T-cell (primary cell): ENCODE results near the gene TTC13. TPM values are rescaled to one million over a fixed set of nuclear protein-coding genes. Genes with fewer than 3 reads are reported as not detected.
"Not testable (repeated sequence)": the region's sequence is repeated elsewhere in the genome, so short reads cannot be mapped to it uniquely, and the experiment has no call there.

Experiments used
- ATAC-seq, 4 experiments: fragments of 200-7000 bp in 3 of 4; fragments of 150-1000 bp in 1 of 4; cut with Tn5 transposase; replicated peaks in 1 of 4; 1 replicate in 3 of 4; 2 replicates in 1 of 4; pipeline ENCODE4 v1.10.0; 2021; ENCODE audit warnings: moderate library complexity in 3 of 4, mild to moderate bottlenecking in 2 of 4, moderate number of reproducible peaks in 1 of 4
- CTCF ChIA-PET, 2 donors: fragments of 300-600 bp; sonication (Branson Sonifier 250); formaldehyde crosslinking; loops; one replicate each; lab custom pipeline; 2022; ENCODE audit warnings: antibody characterized with exemption in 2 of 2; lab: Charles Lee
- POLR2A ChIA-PET, 2 donors: fragments of 300-600 bp; sonication (Branson Sonifier 250); formaldehyde crosslinking; loops; one replicate each; lab custom pipeline; 2022; ENCODE audit warnings: antibody characterized with exemption in 2 of 2; lab: Charles Lee
- DNase-seq, 35 experiments: peaks; one replicate each; pipeline versions ENCODE4 v3.0.0 to v3.0.0-alpha.2; 2013 to 2023
- H3K27ac ChIP-seq: one replicate; pipeline ENCODE4 v1.5.1; 2013; ENCODE audit warnings: low read length
- H3K27me3 ChIP-seq, 2 experiments: replicated peaks in 1 of 2; 1 replicate in 1 of 2; 2 replicates in 1 of 2; pipeline versions ENCODE4 v1.6.1 to v1.7.0; 2013; ENCODE audit warnings: low read length in 1 of 2, mixed read lengths in 1 of 2; ENCODE audit not compliant: control insufficient read depth in 2 of 2, insufficient read depth in 2 of 2; ENCODE audit errors: extremely low read depth in 1 of 2
- H3K36me3 ChIP-seq, 2 donors: 1 replicate in 1 of 2; 2 replicates in 1 of 2; pipeline versions ENCODE4 v1.6.1 to v1.7.0; 2013; ENCODE audit warnings: low read length in 1 of 2; ENCODE audit not compliant: control insufficient read depth in 2 of 2, insufficient read depth in 1 of 2; ENCODE audit errors: extremely low read depth in 1 of 2
- H3K4me1 ChIP-seq, 2 experiments: 1 replicate in 1 of 2; 2 replicates in 1 of 2; pipeline versions ENCODE4 v1.6.1 to v1.7.0; 2013; ENCODE audit warnings: low read length in 2 of 2, mixed read lengths in 1 of 2; ENCODE audit not compliant: insufficient read depth in 2 of 2, control insufficient read depth in 1 of 2; ENCODE audit errors: extremely low read depth in 1 of 2
- H3K4me3 ChIP-seq, 2 donors: 1 replicate in 1 of 2; 2 replicates in 1 of 2; pipeline versions ENCODE4 v1.5.1 to v1.7.0; 2013; ENCODE audit warnings: mild to moderate bottlenecking in 2 of 2, low read length in 1 of 2, moderate library complexity in 1 of 2; ENCODE audit not compliant: control insufficient read depth in 1 of 2; ENCODE audit errors: extremely low read depth in 1 of 2
- H3K9me3 ChIP-seq: 2 replicates; pipeline ENCODE4 v1.7.0; 2013
- H3K27ac Mint-ChIP-seq, 2 donors: one replicate each; pipeline ENCODE4 v1.8.0; 2020 to 2021; ENCODE audit warnings: mild to moderate bottlenecking in 2 of 2, mixed read lengths in 2 of 2
- H3K27me3 Mint-ChIP-seq, 2 donors: one replicate each; pipeline ENCODE4 v1.8.0; 2021 to 2022; ENCODE audit warnings: mixed read lengths in 2 of 2
- H3K36me3 Mint-ChIP-seq: one replicate; pipeline ENCODE4 v1.8.0; 2021; ENCODE audit warnings: mixed read lengths
- H3K4me1 Mint-ChIP-seq, 3 donors: one replicate each; pipeline ENCODE4 v1.8.0; 2020 to 2022; ENCODE audit warnings: mixed read lengths in 3 of 3, mild to moderate bottlenecking in 1 of 3
- H3K4me3 Mint-ChIP-seq, 3 donors: one replicate each; pipeline ENCODE4 v1.8.0; 2020 to 2022; ENCODE audit warnings: mild to moderate bottlenecking in 3 of 3, mixed read lengths in 3 of 3, moderate library complexity in 3 of 3
- H3K9me3 Mint-ChIP-seq, 3 donors: one replicate each; pipeline ENCODE4 v1.8.0; 2020 to 2022; ENCODE audit warnings: mixed read lengths in 3 of 3
- WGBS: methylation state at CpG from one replicate; pipeline ENCODE4 v1.1.5; 2013; ENCODE audit warnings: missing lambda C conversion rate; ENCODE audit not compliant: insufficient coverage; 5-methylcytosine and 5-hydroxymethylcytosine counted together
- total RNA-seq, 35 experiments: library from RNA in 6 of 35; stranded (reverse) in 6 of 35; fragments of 120-200 nt in 1 of 35; gene quantifications; one replicate each; pipeline versions ENCODE4 v1.2.1 to v1.2.4 and lab custom pipeline; 2013 to 2026

The TTC13 gene
- total RNA-seq, 5 donors from 2014 or later (not counting 1 experiment from before 2014, with no cell fraction given): 39.7 to 44.9 (median 42.2) TPM

DNA sequence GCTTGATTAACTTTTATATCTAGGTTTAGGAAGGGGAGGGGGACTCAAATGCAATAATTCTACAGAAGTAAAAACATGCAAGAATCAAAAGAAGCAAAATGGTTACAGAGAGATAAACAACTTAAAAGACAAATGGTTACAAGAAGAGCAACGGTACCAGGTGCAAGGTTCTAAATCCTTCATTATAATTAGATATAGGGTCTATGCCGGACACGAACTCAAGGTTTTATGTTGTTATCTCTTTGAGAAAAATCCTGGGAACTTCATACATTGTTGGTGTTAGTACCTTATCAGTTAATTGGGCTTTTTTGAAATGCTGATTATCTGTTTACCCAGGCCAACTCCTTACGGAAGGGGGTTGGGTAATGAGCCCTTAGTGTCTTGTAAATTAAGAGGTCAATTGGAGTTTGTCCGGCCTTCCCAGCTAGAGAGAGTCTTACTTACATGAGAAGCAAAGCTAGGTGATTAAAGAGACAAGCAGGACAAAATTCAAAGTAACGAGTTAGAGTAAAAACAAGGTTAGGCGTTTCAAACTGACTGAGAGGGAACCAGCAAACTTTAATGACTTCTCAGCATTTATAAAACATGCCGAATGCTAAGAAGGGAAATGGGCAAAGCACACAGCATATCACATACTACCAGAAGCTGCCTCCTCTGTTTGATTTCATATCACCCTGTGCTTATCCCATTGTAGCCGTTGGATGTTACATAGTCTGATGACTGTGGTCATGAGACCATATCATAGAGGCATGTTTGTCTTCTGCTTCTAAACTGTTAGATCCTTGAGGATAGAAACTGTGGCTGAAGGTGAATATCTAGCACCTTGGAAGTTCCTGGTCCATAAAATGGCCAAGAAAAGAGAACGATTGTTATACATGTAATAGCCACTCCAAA, 6.2 kb upstream of the TTC13 start:
- H3K27ac Mint-ChIP-seq, H3K27ac ChIP-seq: not testable (repeated sequence)
- CTCF ChIA-PET: interaction anchor here in 1 of 2 donors (0.6 kb wide), 1 partner anchor 34 kb away, joined by 3 read pairs; no protein-coding TSS in a partner anchor

DNA sequence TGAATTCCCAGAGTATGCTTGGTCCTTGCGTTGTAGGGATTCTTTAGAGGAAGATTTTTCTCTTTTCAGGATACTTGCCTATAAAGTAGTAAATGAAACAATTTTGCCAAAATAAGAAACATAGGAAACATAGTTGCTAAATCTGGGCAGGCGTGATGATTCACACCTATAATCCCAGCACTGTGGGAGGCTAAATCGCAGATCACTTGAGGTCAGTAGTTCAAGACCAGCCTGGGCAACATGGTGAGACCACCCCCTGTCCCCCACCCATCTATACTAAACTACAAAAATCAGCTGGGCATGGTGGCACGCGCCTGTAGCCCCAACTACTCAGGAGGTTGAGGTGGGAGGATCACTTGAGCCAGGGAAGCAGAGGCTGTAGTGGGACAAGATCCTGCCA, 5.2 kb upstream of the TTC13 start:
- Mint-ChIP-seq H3K36me3 (peaks cover 9% of the 10 kb centered on the region), H3K27me3 (no peaks in the 10 kb centered on the region), H3K27ac (no peak overlapping the region), H3K9me3 (no peaks in the 10 kb centered on the region), H3K4me1 (peaks cover 11 to 20% (median 19%) of the 10 kb centered on the region in 3 donors), H3K4me3 (no peak overlapping the region)
- Histone ChIP-seq H3K9me3 (no peaks in the 10 kb centered on the region), H3K27ac (no peak overlapping the region), H3K4me3 (no peak overlapping the region), H3K4me1 (peaks cover 12 to 14% of the 10 kb centered on the region in 2 experiments), H3K27me3 (no peaks in the 10 kb centered on the region), H3K36me3 (peaks cover 3 to 8% of the 10 kb centered on the region in 2 donors)
- ChIA-PET POLR2A (no interaction called here), CTCF (no interaction called here)
- WGBS: 82% methylated on average over 2 of the region's 5 CpGs
- ATAC-seq: no peak
- no peak for DNase-seq

More for the DNA sequence above, 6.2 kb upstream of the TTC13 start:
- H3K4me3 ChIP-seq, H3K27me3 ChIP-seq, H3K9me3 Mint-ChIP-seq, H3K27me3 Mint-ChIP-seq, H3K4me3 Mint-ChIP-seq, POLR2A ChIA-PET, DNase-seq, H3K9me3 ChIP-seq, ATAC-seq, H3K4me1 ChIP-seq: not testable (repeated sequence)
- 92% methylated on average over 4 of the region's 10 CpGs for WGBS
- Mint-ChIP-seq H3K4me1 (peaks cover 11 to 20% (median 19%) of the 10 kb centered on the region in 3 donors), H3K36me3 (peaks cover 16% of the 10 kb centered on the region)
- H3K36me3 ChIP-seq: peaks cover 3 to 11% of the 10 kb centered on the region in 2 donors

DNA sequence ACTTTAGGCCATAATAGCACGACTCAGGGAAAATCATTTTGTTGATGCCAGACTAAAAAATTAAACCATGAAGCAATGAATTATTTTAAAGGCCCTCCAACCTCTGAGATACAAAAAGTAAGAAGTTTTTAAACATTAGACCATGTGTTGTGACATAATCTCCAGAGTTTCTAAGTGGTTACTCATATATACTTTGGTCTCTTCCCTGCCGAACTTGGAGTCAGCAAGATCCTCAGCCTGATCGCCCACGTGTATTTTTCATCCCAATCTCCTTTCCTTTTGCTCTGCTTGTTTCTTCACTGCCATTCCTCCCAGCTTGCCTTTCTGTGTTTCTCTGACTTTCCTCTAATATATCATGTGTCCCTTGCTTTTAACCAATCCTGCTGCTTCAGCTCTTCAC, 4.0 kb upstream of the TTC13 start:
- H3K4me3 Mint-ChIP-seq: no peak overlapping the region
- ATAC-seq (no peak), DNase-seq (no peak)
- ChIA-PET CTCF (no interaction called here), POLR2A (no interaction called here)
- H3K36me3 Mint-ChIP-seq: peaks cover 9% of the 10 kb centered on the region
- 82% methylated on average over 3 of the region's 4 CpGs for WGBS
- no peaks in the 10 kb centered on the region for H3K9me3 Mint-ChIP-seq
- peaks cover 3 to 7% of the 10 kb centered on the region in 2 donors for H3K36me3 ChIP-seq
- H3K27ac Mint-ChIP-seq: no peak overlapping the region
- H3K4me3 ChIP-seq: no peak overlapping the region
- no peak overlapping the region for H3K27ac ChIP-seq
- H3K27me3 Mint-ChIP-seq: no peaks in the 10 kb centered on the region
- no peaks in the 10 kb centered on the region for H3K27me3 ChIP-seq
- no peaks in the 10 kb centered on the region for H3K9me3 ChIP-seq
- H3K4me1 ChIP-seq: peaks cover 15% of the 10 kb centered on the region in 2 experiments
- H3K4me1 Mint-ChIP-seq: peaks cover 12 to 21% (median 18%) of the 10 kb centered on the region in 3 donors

DNA sequence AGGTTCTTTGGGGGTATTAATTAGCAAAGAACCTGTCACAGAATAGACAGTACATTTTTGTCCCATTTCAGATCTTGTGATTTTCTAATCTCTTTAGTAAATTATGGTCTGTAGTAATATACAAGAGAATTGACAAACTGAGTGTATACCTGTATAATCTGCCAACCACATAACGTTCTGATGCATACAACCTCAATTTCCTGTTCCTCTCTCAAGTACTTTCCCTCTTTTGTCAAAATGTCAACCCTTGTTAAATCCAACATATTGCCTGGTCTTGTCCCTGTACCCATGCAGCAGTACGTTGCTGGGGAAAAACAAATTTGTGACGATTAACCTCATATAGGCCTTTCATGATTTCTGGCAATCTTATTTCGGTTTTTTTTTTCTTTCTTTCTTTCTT, 1.3 kb upstream of the TTC13 start:
- H3K9me3 ChIP-seq: no peaks in the 10 kb centered on the region
- CTCF ChIA-PET: interaction anchor here in 1 of 2 donors (0.8 to 1.2 kb wide), 2 partner anchors 53 to 62 kb away, joined by 3 read pairs; no protein-coding TSS in a partner anchor
- 41% methylated on average over 4 of the region's 4 CpGs for WGBS
- Mint-ChIP-seq H3K27ac (peak overlapping the region; percentile 86 to 94), H3K27me3 (no peaks in the 10 kb centered on the region), H3K9me3 (no peaks in the 10 kb centered on the region), H3K4me3 (peak overlapping the region in 2 of 3 donors; percentile 91 to 97), H3K36me3 (peaks cover 9% of the 10 kb centered on the region), H3K4me1 (peaks cover 30 to 37% (median 33%) of the 10 kb centered on the region in 3 donors)
- peak overlapping the region; percentile 50 for H3K27ac ChIP-seq
- H3K27me3 ChIP-seq: no peaks in the 10 kb centered on the region
- DNase-seq (peak in 1 of 35 experiments; percentile 26), ATAC-seq (no peak)
- H3K4me3 ChIP-seq: no peak overlapping the region
- POLR2A ChIA-PET: no interaction called here
- peaks cover 0 to 16% of the 10 kb centered on the region in 2 donors for H3K36me3 ChIP-seq
- peaks cover 36 to 38% of the 10 kb centered on the region in 2 experiments for H3K4me1 ChIP-seq

DNA sequence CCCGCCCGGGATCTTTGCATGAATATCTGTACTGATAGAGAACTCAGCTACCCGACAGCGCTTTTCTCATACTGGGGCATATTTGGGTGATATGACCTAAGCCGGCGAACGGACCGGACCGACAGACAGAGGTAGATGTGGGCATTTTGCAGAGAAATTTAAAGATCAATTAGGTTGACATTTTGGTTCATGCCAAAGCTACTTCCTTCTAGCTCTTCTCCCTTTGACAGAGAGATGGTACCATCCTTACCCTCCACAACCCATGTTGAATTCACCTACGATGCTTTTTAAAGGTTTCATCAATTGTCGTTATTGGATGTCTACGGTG, 692 bp upstream of the TTC13 start:
- DNase-seq (no peak), ATAC-seq (no peak)
- Mint-ChIP-seq H3K9me3 (no peaks in the 10 kb centered on the region), H3K4me1 (peaks cover 34 to 38% (median 35%) of the 10 kb centered on the region in 3 donors), H3K27ac (peak overlapping the region; percentile 86 to 94), H3K27me3 (no peaks in the 10 kb centered on the region), H3K4me3 (peak overlapping the region in 2 of 3 donors; percentile 91 to 97), H3K36me3 (peaks cover 9% of the 10 kb centered on the region)
- ChIA-PET POLR2A (no interaction called here), CTCF (interaction anchor here in 1 of 2 donors (0.8 to 1.2 kb wide), 5 partner anchors 27 to 336 kb away, joined by 3 to 4 read pairs (median 3); no protein-coding TSS in a partner anchor)
- H3K27me3 ChIP-seq: no peaks in the 10 kb centered on the region
- H3K27ac ChIP-seq: peak overlapping the region; percentile 50
- H3K36me3 ChIP-seq: peaks cover 0 to 16% of the 10 kb centered on the region in 2 donors
- peaks cover 40 to 42% of the 10 kb centered on the region in 2 experiments for H3K4me1 ChIP-seq
- no peaks in the 10 kb centered on the region for H3K9me3 ChIP-seq
- peak overlapping the region; percentile 73 to 77 for H3K4me3 ChIP-seq
- 0% methylated on average over 4 of the region's 12 CpGs for WGBS

GRCh38 chr1:230977761-230978490, 735 bp downstream of the TTC13 start:
- H3K27ac ChIP-seq: peak overlapping the region; percentile 66
- Mint-ChIP-seq H3K27ac (peak overlapping the region; percentile 95 to 98), H3K9me3 (no peaks in the 10 kb centered on the region), H3K27me3 (no peaks in the 10 kb centered on the region), H3K4me1 (peaks cover 43 to 46% (median 46%) of the 10 kb centered on the region in 3 donors), H3K36me3 (peaks cover 9% of the 10 kb centered on the region), H3K4me3 (peak overlapping the region in 2 of 3 donors; percentile 92 to 95)
- DNase-seq (peak in 18 of 35 experiments; percentile 5 to 63 (median 14)), ATAC-seq (peak in 3 of 4 experiments; percentile 3)
- peak overlapping the region; percentile 73 to 77 for H3K4me3 ChIP-seq
- H3K36me3 ChIP-seq: peaks cover 0 to 13% of the 10 kb centered on the region in 2 donors
- POLR2A ChIA-PET: interaction anchor here in 1 of 2 donors (0.7 kb wide), 1 partner anchor 57 kb away, joined by 3 read pairs; no protein-coding TSS in a partner anchor
- CTCF ChIA-PET: interaction anchor here in 1 of 2 donors (0.7 to 1.0 kb wide), 2 partner anchors 9 to 335 kb away, joined by 3 read pairs; no protein-coding TSS in a partner anchor
- no peaks in the 10 kb centered on the region for H3K27me3 ChIP-seq
- 1% methylated on average over 48 of the region's 52 CpGs for WGBS
- no peaks in the 10 kb centered on the region for H3K9me3 ChIP-seq
- H3K4me1 ChIP-seq: peaks cover 52 to 53% of the 10 kb centered on the region in 2 experiments
